GM12801 (cell line): ENCODE data around the gene ZNF469.

Experiments used
- TF ChIP-seq, protein P1 (sequence below): IDR thresholded peaks from one replicate; pipeline ENCODE4 v1.5.1; 2011; ENCODE audit warnings: control low read depth; ENCODE audit not compliant: insufficient read length; ENCODE audit errors: extremely low read depth

Gene ZNF469

DNA sequence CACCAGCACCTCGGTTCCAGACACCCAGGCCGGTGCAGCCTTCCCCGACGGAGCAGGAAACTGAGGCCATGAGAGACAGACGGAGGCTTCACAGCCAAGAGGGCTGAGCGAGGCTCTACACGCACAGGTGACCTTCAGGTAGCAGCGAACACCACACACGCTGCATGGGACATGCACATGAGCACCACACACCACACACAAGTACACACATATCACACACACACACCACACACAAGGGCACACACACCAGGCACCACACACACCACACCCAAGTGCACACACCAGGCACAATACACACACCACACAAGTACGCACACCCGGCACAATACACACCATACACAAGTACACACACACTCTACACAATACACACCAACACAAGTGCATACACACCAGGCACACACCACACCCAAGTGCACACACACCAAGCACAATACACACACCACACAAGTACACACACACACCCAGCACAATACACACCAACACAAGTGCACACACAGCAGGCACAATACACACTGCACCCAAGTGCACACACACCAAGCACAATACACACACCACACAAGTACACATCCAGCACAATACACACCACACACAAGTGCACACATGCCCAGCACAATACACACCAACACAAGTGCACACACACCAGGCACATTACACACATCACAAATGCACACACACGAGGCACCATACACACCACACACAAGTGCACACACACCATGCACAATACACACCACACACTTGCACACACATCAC lies 33.4 kb upstream of the ZNF469 start:
- TF ChIP-seq, protein P1, sequence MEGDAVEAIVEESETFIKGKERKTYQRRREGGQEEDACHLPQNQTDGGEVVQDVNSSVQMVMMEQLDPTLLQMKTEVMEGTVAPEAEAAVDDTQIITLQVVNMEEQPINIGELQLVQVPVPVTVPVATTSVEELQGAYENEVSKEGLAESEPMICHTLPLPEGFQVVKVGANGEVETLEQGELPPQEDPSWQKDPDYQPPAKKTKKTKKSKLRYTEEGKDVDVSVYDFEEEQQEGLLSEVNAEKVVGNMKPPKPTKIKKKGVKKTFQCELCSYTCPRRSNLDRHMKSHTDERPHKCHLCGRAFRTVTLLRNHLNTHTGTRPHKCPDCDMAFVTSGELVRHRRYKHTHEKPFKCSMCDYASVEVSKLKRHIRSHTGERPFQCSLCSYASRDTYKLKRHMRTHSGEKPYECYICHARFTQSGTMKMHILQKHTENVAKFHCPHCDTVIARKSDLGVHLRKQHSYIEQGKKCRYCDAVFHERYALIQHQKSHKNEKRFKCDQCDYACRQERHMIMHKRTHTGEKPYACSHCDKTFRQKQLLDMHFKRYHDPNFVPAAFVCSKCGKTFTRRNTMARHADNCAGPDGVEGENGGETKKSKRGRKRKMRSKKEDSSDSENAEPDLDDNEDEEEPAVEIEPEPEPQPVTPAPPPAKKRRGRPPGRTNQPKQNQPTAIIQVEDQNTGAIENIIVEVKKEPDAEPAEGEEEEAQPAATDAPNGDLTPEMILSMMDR: no peak

GRCh38 chr16:88349903-88350900 lies 32.6 kb upstream of the ZNF469 start:
- TF ChIP-seq, protein P1: no peak

GRCh38 chr16:88350922-88351321 lies 31.8 kb upstream of the ZNF469 start:
- TF ChIP-seq, protein P1: no peak

GRCh38 chr16:88351491-88352101 lies 31.2 kb upstream of the ZNF469 start:
- TF ChIP-seq, protein P1: no peak

DNA sequence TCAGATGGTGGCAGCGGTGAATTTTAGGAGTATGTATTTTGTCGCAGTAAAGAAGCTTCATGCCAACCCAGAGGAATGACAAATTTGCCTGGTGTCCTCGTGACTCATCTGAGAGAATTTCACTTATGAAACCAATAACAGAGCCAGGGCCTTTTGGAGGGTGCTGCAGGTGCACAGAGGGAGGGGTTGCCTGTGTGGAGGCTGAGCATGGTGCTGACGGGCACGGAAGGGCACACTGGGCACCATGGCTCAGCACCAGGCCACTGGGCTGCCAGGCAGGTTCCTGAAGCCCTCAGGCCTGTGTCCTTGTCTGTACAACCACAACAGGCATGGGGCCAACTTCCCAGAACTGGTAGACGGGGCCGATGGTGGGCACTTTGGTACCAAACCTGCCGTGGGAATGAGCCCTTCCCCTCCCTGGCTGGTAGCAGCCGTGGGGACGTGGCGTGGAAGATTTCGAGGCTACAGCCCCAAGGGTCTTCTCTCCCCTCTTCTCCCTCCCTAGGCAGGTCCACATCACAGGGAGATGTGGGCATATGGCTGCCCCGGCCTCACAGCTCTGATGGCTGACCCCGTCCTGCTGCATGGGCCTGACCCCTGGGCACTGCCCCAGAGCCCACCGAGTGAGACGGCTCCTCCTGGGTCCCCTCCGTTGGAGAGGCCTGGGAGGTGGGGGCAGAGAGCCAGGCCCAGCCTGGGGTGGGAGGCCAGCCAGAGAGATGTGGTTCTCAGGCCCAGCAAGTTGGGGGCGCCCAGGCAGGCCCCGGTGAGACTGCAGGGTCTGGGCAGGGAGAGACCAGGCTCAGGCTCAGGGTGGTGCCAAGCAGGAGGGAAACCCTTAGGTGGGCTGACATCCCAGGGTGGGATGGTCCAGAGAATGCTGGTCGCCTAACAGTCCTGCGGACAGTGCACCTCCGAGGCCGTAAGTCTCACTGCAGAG lies 30.2 kb upstream of the ZNF469 start:
- TF ChIP-seq, protein P1: no peak

GRCh38 chr16:88353232-88353631 lies 29.5 kb upstream of the ZNF469 start:
- TF ChIP-seq, protein P1: no peak
